NB4 (cell line): ENCODE results near the gene MACROD2.
A peak's percentile ranks its signal among the peaks of the same experiment; 100 is the strongest.

Experiments
- DNase-seq: peaks from one replicate; pipeline ENCODE4 v3.0.0; 2010; ENCODE audit warnings: low read depth
- H3K4me3 ChIP-seq: one replicate; pipeline ENCODE4 v1.5.1; 2011; ENCODE audit warnings: mild to moderate bottlenecking, low read depth, low read length, moderate library complexity
- CTCF ChIP-seq: IDR thresholded peaks from one replicate; pipeline ENCODE4 v1.5.1; 2012; ENCODE audit warnings: low read depth, low read length
- MAX ChIP-seq: IDR thresholded peaks from 2 replicates; pipeline ENCODE4 v1.6.1; 2011; ENCODE audit warnings: low read depth, low read length
- MYC ChIP-seq: IDR thresholded peaks from 2 replicates; pipeline ENCODE4 v1.6.1; 2011; ENCODE audit warnings: low read depth, low read length
- POLR2A ChIP-seq: IDR thresholded peaks from 2 replicates; pipeline ENCODE4 v1.6.1; 2011; ENCODE audit warnings: mild to moderate bottlenecking; ENCODE audit not compliant: insufficient read length; ENCODE audit errors: extremely low read depth

The MACROD2 gene

DNA sequence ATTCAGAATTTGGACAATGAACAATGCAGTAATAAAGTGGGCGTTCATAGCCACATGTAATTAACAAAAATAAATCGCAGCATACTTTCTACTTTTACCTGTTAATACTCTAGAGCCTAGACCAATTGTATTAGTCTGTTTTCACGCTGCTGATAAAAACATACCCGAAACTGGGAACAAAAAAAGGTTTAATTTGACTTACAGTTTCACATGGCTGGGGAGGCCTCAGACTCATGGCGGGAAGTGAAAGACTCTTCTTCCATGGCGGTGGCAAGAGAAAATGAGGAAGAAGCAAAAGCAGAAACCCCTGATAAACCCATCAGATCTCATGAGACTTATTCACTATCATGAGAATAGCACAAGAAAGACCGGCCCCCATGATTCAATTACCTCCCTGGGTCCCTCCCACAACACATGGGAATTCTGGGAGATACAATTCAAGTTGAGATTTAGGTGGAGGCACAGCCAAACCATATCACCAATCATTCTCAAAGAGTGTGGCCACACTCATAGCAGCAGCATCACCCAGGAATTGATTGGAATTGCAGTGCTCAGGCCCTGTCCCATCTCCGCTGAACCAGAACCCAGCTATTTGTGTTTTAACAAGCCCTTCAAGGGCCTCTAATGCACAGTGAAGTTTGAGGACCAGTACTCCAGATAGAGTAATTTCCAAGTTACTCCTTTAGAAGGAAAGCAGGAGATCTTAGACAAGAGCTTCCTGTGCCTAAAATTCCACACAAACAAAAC, 1927.9 kb downstream of the MACROD2 start:
- no peak for DNase-seq
- no peak overlapping the region for H3K4me3 ChIP-seq
- TF ChIP-seq MYC (no peak), CTCF (no peak), MAX (no peak), POLR2A (no peak)

DNA sequence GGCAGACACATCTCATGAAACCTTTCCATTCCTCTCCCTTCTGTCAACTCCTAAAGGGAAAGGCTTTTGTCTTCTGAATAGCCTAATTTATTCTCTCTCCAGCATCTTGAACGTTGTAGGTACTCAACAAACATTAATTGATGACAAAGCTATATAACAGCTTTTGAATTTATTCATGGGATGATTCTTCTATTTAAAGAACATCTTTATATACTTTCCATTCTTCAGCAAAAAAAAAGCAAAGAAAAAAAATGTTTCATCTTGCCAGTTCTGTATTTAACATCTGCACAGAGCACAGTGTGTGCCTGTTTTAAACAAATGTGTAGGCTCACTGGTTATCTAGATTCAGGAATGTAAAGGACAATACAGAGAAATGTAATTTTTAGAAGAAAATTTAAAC, 1929.2 kb downstream of the MACROD2 start:
- TF ChIP-seq CTCF: no peak
- no peak for TF ChIP-seq MAX
- TF ChIP-seq POLR2A: no peak
- TF ChIP-seq MYC: no peak
- DNase-seq: no peak
- no peak overlapping the region for H3K4me3 ChIP-seq

- H3K4me3 ChIP-seq: no peak overlapping the region
- no peak for TF ChIP-seq CTCF
- no peak for TF ChIP-seq MYC
- TF ChIP-seq MAX: no peak
- no peak for TF ChIP-seq POLR2A
- no peak for DNase-seq
Observed at GRCh38 chr20:15925376-15925775, 1930.1 kb downstream of the MACROD2 start.

DNA sequence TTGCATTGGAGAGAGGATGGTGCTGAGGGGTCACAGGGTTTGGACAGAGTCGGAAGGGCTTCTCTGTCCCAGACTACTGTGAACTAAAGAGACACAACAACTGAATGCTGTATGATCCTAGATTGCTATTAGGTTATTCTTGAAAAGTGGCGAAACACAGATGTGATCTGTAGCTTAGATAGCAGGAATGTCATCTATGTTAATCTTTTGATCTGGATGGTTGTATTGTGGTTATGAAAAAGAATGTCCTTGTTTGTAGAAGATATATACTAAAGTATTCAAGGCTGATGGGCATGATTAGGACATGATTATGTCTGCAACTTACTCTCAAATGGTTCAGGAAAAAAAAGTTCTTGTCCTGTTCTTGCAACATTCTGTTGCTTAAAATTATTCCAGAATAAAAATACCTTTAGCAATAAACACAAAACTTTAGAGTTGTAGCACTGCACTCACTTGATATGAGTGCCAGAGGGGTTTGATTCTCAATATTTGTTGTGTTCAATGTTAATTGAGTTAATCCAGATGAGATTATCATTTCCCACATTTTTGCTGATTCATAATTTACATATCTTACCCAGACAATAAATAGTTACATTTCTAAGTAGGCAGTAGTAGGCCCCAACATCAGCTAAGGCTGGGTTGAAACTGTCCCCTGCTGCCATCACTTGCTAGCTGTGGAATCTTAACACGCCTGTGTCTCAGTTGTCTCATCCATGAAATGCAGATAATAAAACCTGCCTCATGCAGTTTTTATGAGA, 1932.8 kb downstream of the MACROD2 start:
- no peak overlapping the region for H3K4me3 ChIP-seq
- TF ChIP-seq MAX: no peak
- DNase-seq: no peak

DNA sequence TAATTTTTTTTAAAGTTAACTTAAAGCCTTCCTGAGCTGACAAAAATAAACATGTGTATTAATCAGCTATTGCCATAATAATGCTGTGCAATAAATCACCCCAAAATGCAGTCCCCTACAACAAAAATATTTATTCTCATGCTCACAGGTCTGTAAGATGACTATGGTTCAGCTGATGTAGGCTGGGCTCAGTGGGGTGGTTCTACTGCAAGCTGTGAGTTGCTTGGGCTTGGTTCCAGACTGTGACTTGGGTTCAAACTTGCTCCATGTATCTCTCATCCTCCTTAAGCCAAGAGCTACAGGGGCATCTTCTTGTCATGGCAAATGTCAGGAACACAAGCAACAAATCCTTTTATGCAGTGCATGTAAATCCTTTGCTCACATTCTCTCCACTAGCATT, 1933.6 kb downstream of the MACROD2 start:
- no peak for DNase-seq
- TF ChIP-seq CTCF (no peak), MYC (no peak), POLR2A (no peak), MAX (no peak)
- H3K4me3 ChIP-seq: no peak overlapping the region

DNA sequence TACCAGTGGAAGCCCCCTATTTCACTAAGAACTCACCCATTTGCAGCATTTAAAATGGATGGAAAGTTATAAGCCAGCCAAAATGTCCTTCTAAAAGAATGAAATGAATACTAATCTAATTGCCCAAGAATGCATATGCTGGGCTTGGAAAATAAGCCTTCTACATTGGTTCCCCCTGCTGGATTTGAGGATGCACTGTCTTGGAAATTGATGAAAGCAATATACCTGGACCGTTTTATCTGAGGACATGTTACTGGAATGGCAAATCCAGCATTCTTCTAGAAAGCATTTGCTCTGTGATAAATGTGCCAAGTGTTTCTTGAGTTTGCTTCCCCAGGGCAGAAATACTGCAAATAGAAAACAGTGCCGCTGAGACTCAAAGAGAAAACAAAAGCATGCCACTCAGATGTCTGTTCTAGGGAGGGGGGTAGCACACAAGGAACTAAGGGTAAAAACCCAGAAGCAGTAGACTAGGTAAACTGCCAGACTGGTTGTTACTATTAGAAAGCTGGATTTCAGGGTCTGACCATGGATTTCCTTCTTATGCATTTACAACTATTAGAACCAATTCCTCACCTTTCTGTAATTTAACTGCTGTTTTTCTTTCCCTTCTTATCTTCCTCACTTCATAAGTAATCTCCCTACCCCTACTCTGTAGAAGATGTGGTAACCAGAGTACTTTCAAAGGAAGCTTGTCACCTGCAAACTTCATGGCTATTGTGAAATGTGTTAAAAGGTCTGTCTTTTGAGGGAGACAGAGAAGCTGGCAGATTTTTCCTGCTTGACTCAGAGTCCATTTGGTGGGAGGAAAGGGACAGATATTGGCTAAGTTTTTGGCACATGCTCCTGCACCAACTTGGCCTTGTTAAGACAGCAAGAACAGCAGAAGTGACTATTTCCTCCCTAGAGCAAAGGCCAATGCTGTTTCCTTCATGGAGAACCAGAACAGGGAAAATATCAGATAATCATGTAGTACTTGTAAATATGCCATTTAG, 1935.3 kb downstream of the MACROD2 start:
- no peak overlapping the region for H3K4me3 ChIP-seq
- peak; percentile 19 for DNase-seq
- no peak for TF ChIP-seq MYC
- TF ChIP-seq POLR2A: no peak
- no peak for TF ChIP-seq MAX
- TF ChIP-seq CTCF: peak; percentile 39
